Vagina (tissue), 2 donors: ENCODE results near the gene NFASC.

ENCODE experiments used
- POLR2A ChIP-seq, 2 donors: fragments of 450-650 bp; IDR thresholded peaks; one replicate each; pipeline ENCODE4 v1.6.1; 2017; ENCODE audit warnings: antibody characterized with exemption in 2 of 2, mild to moderate bottlenecking in 2 of 2, moderate library complexity in 2 of 2
- POLR2AphosphoS5 ChIP-seq, 2 donors: sonication (generic); formaldehyde crosslinking; IDR thresholded peaks; one replicate each; pipeline ENCODE4 v1.9.0; 2017; ENCODE audit warnings: antibody characterized with exemption in 2 of 2, mild to moderate bottlenecking in 2 of 2, low read depth in 1 of 2; ENCODE audit not compliant: insufficient read depth in 1 of 2
- TF ChIP-seq, protein P1 (sequence below), 3 experiments: fragments of 450-650 bp in 2 of 3; fragments of 200-600 bp in 1 of 3; sonication (generic) in 1 of 3; IDR thresholded peaks; one replicate each; pipeline ENCODE4 v1.5.1; 2017 to 2019; ENCODE audit warnings: antibody characterized with exemption in 3 of 3, mild to moderate bottlenecking in 2 of 3, moderate library complexity in 2 of 3

DNA sequence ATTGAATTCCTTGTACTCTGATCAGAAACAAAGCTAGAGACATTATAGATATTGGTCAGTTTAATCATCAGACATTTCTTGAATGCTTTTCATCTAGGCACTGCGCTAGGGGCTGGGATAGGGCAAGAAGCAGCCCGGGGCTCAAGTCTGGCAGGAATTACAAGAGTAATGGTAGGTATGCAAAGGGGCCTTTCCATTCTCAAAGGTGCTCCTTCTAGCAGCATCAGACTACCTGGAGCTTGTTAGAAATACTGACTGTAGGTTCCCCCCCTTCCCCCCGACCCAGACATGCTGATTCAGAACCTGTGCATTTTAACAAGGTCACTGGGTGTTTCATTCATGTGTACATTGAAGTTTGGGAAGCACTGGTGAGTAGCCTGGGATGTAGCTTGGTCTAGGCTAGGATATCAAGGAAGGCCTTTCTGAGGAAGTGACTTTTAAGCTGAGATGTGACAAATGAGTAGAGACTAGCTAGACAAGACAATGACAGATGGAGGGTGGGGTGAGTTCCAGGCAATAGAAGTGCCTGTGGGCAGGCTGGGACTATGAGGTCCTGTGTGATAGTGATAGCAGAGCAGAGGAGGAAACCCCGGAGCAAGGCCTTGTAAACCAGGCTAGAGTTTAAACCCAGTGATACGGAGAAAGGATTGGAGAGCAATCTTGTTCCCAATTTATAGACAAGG, 26.3 kb downstream of the NFASC start:
- TF ChIP-seq, protein P1, sequence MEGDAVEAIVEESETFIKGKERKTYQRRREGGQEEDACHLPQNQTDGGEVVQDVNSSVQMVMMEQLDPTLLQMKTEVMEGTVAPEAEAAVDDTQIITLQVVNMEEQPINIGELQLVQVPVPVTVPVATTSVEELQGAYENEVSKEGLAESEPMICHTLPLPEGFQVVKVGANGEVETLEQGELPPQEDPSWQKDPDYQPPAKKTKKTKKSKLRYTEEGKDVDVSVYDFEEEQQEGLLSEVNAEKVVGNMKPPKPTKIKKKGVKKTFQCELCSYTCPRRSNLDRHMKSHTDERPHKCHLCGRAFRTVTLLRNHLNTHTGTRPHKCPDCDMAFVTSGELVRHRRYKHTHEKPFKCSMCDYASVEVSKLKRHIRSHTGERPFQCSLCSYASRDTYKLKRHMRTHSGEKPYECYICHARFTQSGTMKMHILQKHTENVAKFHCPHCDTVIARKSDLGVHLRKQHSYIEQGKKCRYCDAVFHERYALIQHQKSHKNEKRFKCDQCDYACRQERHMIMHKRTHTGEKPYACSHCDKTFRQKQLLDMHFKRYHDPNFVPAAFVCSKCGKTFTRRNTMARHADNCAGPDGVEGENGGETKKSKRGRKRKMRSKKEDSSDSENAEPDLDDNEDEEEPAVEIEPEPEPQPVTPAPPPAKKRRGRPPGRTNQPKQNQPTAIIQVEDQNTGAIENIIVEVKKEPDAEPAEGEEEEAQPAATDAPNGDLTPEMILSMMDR (IDR thresholded peaks at IDR 0.05): no peak
- TF ChIP-seq POLR2AphosphoS5 (IDR thresholded peaks at IDR 0.05; ENCODE audit: insufficient read depth in 1 of 2, low read depth in 1 of 2): no peak
- no peak for TF ChIP-seq POLR2A (IDR thresholded peaks at IDR 0.05)
